T47D (cell line): ENCODE measurements around the gene NFYB.
"Not testable (repeated sequence)": the region's sequence is repeated elsewhere in the genome, so short reads cannot be mapped to it uniquely, and the experiment has no call there.

Source experiments
- DNase-seq, 2 experiments: peaks; one replicate each; pipeline versions ENCODE4 v3.0.0 to v3.0.0-alpha.2; 2011 to 2012; ENCODE audit warnings: low read depth in 1 of 2, low spot score in 1 of 2
- JUND ChIP-seq: IDR thresholded peaks from 2 replicates; pipeline ENCODE4 v1.6.1; 2012; ENCODE audit warnings: low read depth
- in situ Hi-C: cut with HindIII; loops from 2 replicates; pipeline ENCODE4 v1.10.0; 2016; ENCODE audit warnings: low sequenced_read_pairs, low pct_unique_long_range_greater_than_20kb

Gene NFYB

DNA sequence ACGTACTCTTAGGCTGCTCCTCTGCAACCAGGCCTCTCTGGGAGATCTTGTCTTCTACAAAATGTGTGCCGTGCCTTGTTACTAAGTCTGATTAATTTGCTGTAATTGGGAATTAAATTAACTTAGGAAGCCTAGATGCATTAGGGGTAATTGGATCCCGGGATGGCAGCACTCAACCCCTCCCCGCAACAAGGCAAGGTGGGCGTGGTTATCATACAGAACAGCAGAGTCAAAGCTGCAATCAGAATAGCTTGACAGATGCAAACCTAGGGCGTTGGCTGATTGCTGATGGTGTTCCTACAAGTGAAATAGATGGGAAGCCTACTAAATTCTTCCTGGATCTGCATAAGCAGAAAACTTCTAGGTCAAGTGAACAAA lies 34.5 kb upstream of the NFYB start:
- DNase-seq: peak in 1 of 2 experiments; percentile 63
- no peak for TF ChIP-seq JUND
- in situ Hi-C loops: no loop called here

DNA sequence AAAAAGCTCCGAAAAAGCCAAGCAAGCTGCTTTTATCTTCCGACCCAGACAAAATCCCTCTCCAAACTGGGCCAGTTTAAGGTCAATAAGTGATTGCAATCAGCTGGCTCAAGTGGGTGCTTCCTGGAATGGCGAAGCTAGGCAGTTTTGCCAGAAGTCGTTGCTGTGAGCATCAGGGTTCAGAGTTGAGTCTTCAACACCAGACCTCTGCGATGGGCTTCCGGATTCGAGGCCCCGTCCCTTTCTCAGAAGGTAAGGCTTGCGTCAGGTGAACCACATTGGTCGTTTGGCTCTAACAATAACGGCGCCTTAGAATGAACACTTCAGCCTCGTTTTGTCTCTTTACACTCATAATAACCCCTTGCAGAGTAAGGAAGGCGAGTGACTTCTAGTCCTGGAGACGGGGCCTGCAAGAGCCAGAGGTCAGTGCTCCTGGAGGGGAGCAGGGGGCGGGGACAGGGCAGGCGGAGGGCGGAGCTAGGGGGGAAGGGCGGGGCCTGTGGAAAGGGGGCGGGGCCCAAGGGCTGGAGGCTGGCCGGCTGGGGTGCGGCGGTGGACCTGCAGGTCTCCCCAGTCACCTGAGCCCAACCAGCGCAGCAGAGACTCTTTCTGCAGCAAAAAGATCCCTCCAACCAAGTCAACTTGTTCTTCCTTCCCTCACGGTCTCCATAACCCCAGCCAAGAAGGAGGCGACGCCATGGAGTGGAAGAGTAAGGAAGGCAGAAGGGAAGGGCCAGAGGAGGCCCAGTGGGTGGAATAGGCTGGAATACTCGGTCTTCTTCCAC lies 34.0 kb upstream of the NFYB start:
- in situ Hi-C loops: no loop called here
- DNase-seq: peak; percentile 49 to 83
- peak; percentile 40; the same call in 1 of the 2 replicates for TF ChIP-seq JUND

DNA sequence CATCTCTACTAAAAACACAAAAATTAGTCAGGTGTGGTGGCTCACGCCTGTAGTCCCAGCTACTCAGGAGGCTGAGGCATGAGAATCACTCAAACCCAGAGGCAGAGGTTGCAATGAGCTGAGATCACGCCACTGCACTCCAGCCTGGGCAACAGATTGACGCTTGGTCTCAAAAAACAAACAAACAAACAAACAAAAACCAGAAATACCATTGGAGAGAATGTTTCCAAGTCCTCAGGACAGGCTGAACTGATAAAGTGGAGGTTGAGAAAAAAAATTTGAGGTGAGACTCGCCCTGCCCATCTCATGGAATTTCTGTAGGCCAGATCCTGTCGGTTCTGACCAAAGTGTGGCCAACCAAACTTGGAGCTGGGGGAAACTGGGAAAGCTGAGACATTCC lies 30.6 kb upstream of the NFYB start:
- TF ChIP-seq JUND: no peak
- in situ Hi-C loops: no loop called here
- no peak for DNase-seq

DNA sequence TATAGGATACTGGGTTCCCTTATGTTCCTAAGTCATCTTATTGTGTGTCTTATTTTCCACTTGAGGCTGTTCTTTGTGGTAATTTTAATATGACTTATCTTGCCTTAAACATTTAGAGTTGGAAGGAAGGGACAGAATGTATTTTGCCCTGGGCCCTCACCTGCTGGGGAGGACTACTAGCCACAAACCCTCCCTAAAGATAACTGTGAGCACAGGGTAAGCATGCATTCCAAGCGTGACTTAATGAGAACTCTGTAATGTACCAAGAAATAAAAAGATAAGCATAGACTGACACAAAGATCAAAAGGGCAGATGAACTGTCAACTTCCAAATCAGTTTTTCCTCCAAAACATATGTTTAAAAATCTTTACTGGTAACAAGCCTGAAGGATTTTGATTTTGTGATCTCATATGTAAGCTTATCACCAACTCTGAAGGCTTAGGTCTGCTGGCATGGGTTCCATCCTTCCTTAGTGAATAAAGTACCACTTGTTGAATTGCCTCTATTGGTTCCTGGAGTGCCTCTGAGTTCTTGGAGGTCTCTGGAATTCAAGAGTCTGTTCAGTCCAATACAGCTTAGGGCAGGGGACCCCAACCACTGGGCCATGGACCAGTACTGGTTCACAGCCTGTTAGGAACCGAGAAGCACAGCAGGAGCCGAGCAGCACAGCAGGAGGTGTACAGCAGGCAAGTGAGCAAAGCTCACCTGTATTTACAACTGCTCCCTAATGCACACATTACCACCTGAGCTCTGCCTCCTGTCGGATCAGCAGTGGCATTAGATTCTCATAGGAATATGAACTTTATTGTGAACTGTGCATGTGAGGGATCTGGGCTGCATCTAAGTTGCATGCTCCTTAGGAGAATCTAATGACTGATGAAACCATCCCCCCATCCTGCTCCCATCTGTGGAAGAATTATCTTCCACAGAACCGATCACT lies 29.8 kb upstream of the NFYB start:
- peak in 1 of 2 experiments; percentile 36 for DNase-seq
- peak; percentile 64; the same call in 1 of the 2 replicates for TF ChIP-seq JUND
- in situ Hi-C loops: no loop called here

DNA sequence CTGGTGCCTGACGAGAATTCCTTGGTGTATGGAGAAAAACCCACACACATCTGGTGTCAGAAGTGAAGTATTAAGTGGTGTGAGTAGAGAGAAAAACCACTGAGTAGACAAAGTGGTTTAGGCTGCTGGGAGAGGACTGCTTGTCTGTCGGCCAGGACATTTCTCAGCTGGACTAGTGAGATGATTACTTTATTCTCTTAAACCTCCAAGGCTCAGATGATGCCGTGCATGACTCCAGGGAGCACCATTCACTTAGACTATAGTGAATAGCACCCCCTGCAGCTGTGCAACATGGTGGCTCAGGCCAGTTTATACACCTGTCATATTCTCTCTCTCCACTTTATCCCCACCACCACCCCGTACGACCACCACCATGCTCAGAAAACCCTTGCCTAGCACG lies 28.5 kb upstream of the NFYB start:
- in situ Hi-C loops: no loop called here
- TF ChIP-seq JUND: no peak
- no peak for DNase-seq

DNA sequence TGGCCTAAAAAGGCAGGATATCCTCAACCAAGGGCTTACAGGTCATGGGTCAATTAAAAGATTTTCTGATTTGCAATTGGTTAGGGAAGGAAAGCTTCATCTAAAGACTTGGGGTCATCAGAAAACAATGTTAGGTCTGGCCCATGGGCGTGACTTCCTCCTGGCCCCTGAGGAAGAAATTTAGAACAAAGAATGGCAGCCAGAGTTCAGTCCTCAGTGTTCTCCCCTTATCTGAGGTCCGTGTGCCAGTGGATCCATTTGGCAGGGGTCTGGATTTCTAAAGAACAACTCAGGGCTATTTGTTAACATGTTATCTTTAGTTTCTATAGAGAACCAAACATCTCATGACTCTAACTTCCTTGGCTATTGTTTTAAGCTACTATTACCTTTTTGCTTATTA lies 27.8 kb upstream of the NFYB start:
- in situ Hi-C loops: no loop called here
- DNase-seq: no peak
- TF ChIP-seq JUND: no peak

DNA sequence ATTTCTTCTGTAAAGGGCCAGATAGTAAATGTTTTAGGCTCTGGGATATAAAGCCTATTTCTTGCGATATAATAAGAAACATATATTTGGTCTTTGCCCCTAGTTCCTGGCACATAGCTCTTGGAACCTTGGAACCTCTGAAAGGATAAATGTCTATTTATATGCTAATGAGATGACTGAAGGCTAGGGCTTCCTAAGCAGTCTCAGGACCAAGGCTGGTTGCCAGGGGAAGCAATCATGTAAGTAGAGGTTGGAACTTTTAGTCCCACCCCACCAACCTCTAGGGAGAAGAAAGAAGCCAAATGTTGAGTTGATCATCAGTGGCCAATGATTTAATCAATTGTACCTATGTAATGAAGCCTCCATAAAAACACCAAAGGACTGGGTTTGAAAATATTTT lies 26.6 kb upstream of the NFYB start:
- no peak for TF ChIP-seq JUND
- no peak for DNase-seq

DNA sequence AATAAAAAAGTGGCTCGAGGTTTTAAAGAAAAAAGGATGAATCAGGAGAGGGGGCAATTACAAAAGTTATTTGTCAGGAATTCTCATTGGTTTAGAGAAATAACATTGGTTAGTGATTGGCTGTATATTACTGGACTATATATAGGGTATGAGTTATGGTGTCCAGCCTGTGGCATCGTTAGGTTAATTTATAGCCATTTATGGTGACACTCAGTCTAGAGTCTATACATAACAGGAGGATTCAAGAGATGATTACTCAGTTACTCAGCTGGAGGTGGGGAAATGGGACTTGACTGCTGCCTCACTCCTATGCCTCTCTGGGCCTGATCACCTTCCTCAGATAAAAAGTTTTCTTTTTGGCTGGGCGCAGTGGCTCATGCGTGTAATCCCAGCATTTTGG lies 25.6 kb upstream of the NFYB start:
- DNase-seq: no peak
- no peak for TF ChIP-seq JUND
- in situ Hi-C loops: no loop called here

More for the DNA sequence above, 26.6 kb upstream of the NFYB start:
- in situ Hi-C loops: no loop called here

DNA sequence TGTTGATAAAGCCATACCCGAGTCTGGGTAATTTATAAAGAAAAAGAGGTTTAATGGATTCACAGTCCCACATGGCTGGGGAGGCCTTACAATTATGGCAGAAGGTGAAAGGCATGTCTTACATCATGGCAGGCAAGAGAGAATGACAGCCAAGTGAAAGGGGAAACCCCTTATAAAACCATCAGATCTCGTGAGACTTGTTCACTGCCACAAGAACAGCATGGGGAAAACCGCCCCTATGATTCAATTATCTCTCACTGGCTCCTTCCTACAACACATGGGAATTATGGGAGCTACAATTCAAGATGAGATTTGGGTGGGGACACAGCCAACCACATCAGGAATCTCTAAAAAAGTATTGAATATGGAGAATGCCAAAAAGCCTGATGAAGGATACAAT lies 25.0 kb upstream of the NFYB start:
- DNase-seq, in situ Hi-C loops: not testable (repeated sequence)

DNA sequence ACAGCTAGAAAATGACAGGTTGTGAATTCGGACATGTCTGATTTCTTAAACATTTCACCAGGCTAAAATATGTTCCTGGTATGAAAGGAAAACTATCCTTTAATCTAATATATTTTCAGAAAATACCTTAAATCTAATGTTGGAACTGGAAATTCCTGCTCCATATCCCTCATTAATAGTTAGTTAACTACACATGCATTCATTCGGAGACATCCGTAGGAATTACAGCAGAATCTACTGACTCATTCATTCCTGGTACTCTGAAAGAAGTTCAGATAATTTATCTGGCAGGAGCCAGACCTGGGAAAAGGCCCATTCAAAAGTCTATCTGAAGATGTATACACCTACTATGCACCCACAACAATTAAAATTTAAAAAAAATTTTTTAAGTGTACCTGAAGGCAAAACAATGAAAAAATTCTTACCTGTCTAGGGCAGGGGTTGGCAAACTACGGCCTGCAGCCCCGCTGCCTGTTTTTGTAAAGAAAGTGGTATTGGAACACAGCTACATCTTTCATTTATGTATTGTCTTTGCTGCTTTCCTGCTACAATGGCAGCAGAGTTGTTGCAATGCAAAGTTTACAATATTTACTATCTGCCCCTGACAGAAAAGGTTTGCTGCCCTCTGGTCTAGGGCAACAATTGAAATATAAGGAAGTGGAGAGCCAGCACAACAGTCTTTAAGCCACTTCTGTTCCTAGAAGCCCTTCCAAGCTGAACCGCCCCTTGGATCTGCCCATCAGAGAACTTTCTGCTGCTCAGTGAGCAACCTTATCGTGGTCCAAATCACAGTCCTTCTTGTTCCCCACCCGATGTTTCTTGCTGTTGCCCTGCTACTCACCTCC lies 17.9 kb upstream of the NFYB start:
- no peak for DNase-seq
- in situ Hi-C loops: no loop called here
- no peak for TF ChIP-seq JUND

DNA sequence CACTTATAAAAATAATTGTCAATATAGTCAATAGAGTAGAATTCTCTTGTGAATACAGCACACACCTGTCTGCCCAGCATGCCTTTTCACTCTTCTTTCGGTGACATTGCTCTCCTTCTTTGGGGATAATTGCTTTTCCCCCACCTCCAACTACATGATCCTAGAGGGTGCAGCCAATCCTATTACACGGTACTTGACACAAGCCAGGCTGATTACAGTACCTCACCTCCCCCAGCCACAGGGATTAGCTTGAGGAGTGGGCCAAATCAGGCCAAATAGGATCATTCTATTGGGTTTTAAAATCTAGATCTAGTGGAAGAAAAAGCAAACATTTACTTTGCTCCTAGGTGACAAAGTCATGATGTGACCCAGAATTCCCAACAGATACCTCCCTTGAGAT lies 16.8 kb upstream of the NFYB start:
- in situ Hi-C loops: no loop called here
- no peak for DNase-seq
- TF ChIP-seq JUND: no peak

DNA sequence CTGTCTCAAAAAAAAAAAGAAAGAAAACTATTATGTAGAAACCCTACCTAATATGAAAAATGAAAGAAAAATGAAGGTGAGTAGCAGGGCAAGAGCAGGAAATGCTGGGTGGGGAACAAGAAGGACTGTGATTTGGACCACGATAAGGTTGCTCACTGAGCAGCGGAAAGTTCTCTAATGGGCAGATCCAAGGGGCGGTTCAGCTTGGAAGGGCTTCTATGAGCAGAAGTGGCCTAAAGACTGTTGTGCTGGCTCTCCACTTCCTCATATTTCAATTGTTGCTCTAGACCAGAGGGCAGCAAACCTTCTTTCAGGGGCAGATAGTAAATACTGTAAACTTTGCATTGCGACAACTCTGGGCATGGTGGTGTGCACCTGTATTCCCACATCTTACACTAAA lies 16.3 kb upstream of the NFYB start:
- no peak for TF ChIP-seq JUND
- in situ Hi-C loops: no loop called here
- peak in 1 of 2 experiments; percentile 40 for DNase-seq
